EL (cell line): ENCODE data around the gene PDGFA.

Experiments used
- DNase-seq: peaks from one replicate; pipeline ENCODE4 v3.0.0-alpha.2; 2016

Gene PDGFA

DNA sequence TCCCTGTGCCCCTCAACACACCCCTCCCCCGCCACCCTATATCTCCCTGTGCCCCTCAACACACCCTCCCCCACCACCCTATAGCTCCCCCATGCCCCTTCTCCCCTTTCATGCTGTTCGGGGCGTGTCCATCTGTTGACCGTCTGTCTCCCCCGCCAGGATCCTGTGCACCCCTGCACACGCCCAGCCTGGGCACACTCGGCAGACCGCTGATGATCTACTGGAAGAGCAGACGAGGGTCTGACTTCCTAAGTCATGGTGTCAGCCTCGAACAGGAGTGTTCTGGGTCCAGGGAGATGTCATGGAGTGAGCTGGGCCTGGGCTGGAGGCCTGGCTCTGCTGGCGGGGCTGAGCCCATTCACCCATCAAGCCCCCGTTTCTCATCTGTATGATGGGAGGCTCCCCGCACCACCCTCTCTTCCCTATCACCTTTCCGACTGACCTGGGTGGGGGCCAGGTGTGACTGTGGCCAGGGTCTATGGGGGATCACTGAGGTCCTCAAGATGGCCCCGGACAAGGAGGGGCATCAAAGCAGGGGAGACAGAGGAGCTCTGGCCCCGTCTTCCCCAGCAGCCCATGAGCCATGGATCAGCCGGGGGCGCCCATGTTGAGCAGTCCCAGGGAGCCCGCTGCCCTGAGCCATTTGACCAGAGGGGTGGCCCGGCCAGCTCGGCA is 48.3 kb downstream of the PDGFA start:
- no peak for DNase-seq

DNA sequence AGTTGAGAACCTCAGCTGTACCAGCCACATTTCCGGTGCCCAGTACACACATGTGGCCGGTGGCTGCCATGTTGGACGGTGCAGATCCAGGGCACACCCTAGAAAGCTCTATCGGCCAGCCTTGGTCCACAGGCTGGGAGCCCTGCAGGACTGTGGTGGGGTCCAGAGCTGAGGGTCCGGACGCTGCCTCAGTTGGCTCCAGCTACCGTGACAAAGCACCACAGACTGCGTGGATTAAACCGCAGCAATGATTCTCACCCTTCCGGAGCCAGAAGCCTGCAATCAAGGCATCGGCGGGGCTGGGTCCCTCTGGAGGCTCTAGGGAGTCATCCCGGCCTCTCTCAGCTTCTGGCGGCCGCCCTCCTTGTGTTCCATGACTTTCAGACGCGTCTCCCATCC is 50.1 kb downstream of the PDGFA start:
- DNase-seq: no peak

DNA sequence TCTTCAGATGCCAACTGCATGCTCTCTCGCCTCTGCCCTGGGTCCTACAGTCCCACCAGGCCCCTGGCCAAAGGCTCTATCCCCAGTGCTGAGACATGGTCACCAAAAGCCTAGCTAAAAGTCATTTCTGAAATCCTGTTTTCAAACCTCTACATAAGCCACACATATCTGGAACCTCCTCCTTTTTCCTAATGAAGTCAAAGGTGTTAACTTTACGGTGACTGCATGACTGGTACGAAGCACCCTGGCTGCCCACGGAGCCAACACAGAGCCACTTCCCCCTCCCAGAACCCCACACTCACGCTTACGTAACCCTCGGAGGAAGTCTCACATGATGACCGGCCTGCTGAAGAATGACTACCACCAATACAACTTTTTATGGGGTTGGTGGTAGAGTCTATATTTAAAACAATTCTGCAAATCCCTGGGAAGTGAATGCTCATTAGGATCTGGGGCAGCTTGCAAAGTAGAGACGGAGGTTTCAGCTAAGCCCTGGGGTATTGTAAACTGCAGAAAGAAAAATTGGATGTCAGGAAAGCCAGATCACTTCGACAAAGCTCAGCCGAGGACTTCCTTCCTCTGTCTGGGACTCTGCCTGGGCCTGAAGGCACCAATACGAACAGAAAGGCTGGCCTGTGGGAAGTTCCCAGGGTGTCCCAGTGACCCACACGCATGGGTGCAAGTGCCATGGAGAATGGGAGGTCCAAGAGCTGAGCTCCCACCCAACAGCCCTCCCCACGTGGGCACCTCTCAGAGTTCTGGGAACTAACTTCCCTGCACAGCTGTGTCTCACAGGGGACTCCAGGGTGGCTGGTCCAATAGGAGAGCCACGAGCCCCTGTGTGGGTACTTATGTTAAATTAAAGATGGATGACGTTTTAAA is 50.7 kb downstream of the PDGFA start:
- DNase-seq: peak; percentile 78

DNA sequence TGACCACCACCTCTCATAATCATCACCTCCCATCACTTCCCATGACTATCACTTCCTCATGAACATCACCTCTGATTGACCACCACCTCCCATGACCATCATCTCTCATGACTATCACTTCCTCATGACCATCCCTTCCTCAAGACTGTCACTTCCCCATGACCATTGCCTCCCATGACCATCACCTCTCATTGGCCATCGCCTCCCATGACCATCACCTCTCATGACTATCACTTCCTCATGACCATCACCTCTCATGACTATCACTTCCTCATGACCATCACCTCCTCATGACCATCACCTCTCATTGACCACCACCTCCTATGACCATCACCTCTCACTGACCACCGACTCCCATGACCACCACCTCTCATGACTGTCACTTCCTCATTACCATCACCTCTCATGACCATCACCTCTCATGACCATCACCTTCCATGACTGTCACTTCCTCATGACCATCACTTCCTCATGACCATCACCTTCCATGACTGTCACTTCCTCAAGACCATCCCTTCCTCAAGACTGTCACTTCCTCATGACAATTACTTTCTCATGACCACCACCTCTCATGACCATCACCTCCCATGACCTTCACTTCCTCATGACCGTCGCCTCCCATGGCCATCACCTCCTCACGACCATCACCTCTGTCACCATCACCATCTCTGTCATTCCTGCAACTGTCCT is 51.6 kb downstream of the PDGFA start:
- DNase-seq: no peak

DNA sequence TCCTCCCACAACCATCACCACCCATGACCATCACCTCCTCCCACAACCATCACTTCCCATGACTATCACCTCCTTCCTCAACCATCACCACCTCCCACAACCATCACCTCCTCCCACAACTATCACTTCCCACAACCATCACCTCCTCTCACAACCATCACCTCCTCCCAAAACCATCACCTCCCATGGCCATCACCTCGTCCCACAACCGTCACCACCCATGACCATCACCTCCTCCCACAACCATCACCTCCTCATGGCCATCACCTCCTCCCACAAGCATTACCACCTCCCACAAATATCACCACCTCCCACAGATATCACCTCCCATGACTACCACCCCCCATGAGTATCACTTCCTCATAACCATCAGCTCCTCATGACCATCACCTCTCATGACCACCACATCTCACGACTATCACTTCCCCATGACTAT is 52.2 kb downstream of the PDGFA start:
- DNase-seq: no peak

DNA sequence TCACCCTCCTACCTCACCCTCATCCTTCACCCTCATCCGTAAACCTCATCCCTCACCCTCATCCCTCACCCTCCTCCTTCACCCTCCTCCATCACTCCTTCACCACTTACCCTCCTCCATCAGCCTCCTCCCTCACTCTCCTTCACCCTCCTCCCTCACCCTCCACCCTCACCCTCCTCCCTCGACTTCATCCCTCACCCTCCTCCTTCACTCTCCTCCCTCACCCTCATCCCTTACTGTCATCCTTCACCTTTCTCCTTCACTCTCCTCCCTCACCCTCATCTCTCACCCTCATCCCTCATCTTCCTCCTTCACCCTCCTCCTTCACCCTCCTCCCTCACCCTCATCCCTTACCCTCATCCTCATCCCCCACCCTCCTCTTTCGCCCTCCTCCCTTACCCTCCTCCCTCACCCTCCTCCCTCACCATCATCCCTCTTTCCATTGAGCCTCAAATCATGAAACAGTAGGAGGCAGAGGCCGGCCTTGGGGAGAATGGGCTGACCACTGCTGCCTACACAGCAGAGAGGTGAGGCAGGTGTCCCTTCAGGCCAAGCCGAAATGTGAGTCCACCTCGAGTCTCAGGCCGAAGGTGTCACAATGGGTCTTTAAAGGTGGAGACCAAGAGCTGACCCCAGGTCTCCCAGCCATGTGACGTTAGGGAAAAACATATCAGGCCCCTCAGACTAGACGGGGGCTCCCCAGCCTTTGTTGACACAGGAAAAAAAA is 53.0 kb downstream of the PDGFA start:
- no peak for DNase-seq

DNA sequence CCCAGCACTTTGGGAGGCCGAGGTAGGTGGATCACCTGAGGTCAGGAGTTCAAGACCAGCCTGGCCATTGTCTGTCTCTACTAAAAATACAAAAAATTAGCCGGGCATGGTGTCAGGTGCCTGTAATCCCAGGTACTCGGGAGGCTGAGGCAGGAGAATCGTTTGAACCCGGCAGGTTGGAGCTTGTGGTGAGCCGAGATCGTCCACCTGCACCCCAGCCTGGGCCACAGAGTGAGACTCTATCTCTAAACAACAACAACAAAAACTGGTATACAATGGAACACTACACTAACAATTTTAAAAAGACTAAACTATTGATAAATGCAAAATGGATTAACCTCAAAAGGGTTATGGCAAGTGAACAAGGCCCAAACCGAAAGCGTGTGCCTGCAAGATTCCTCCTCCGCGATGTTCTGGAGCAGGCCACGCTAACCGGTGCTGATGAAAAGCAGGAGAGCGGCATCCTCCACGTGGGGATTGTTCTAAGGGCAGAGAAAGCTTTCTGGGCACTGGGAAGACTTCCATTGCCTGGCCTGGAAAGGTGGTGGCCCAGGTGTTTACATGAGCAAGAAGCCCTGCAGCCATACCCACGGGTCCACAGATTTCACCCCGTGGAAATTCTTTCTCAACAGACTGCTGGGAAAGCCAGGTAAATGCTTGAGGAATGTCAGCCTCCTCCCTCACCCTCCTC is 53.8 kb downstream of the PDGFA start:
- no peak for DNase-seq

DNA sequence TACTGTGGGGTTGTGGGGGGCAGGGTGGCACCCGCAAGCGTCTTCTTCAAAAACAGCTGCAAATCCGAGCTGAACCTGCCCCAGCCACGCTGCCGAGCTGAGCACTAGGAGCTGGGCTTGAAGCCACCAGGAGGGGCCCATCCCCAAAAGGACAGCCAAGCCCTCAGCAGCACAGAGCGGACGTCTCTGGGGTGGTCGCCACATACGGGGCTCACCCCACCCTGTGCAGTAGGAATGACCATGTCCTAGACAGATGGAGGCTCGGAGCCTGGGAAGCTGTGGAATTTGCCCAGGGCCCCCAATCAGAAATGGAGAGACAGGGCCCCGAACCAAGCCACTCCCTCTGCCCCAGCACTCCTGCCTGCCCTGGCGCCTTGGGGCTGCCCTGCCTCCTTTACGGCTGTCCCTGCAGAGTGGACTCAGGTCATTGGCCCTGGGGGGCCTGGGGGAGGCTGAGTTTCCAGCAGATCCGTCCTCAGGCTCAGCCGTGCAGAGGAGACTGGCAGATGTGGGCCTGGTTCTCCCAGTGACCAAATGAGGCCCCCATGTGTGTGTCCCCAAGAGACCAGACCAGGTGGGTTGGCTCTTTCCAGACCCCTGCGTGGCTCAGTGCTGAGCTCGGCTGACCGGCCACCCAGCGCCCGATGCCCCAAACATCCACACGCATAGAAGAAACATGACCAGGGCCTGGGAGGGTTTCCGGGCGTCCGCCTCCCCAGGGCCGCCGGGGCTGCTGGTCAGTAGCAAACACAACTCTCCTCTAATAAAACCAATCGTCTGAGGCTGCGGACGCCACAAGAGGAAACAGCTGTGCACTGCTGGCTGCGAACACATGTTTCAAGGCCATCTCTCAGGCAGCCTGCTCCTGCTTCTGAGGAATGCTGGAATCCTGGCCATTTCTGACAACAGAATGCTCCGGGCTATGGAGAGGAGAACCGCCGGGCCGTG is 54.9 kb downstream of the PDGFA start:
- DNase-seq: peak; percentile 52

DNA sequence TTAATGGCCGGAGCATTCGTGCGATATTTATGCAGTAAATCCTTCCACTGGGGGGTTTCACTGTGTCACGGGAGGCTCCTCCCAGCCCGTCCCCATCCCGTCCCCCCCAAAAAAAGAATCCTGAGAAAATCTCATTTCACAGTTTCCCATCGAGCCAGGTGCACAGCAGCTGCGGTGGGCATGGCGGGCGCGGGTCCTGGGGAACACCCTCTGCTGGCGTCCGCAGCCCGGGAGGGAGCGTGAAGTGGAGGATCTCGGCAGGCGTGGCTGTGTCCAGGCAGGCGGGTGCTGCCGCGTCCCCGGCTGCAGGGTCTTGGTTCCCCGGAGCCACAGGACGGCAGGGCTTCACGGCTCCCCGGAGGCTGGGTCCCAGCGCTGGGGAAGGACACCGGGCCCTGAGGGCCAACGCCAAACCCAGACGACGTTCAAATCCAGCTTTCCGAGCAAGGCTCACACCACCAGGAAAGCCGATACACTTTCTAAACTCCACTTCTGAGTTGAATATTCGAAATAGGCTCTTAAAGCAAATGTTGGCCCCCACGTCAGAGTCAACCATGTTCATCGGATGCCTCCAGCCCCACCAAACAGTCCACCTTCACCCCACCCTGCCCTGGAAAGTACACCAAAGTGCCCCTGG is 55.7 kb downstream of the PDGFA start:
- no peak for DNase-seq

DNA sequence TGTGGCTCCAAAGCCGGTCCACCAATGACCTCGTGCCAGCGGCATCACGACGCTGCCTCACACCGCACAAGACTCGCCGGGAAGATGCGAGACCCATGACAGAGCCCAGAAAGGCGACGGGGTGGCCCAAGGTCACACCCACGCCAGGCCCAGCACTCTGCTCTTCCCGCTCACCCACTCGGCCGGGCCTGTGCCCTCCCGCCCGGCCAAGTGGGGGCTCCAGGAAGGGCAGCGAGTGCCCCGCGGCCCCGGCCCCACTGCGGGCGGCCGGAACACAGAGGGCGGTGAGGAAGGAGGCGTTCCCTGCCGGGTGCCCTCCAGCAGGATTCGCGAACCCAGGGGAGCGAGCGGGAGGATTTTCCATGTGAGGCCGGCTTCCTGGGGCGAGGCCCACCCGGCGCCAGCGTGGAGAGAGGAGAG is 56.3 kb downstream of the PDGFA start:
- no peak for DNase-seq

DNA sequence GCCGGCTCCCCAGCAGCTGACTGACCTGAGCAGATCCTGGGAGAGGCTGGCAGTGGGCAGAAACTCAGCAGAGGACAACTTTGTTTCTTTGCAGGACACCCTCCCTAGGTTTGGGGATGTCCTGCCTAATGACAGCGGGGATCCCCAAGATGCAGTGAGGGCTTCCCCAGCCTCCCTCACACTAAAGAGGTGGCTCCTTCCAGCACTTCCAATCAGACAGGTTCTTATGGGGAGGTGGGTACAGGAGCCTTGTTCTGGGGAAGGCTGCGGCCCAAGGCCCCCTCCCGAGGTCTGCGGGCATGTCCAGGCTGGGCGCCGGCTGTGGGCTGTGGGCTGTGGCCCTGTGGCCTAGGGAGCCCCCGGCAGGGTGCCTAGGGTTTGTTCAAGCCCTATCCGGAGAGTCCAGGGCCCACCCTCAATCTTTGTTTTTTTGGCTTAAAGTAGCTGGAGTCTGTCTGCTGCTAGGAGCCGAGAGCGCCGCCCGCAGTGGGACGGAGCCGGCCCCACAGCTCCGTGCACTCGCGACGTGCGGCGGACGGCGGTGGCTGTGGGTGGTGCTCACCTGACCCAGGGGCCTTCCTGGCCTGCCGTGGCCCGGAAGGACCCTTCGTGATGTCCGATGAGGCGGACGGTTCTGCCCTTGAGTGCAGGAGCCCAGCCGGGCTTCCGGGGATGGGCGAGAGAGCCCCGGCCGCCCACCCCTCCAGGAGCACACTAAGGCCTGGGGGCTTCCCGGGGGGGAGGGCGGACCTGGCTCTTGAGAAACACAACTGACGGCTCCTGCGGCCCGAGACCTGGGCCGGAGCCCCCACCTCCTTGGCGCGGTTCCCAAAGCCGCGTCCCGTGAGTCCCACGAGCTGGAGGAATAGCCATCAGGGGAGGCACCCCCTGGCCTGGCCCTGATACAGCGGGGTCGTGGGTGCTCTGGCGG is 57.2 kb downstream of the PDGFA start:
- DNase-seq: no peak

DNA sequence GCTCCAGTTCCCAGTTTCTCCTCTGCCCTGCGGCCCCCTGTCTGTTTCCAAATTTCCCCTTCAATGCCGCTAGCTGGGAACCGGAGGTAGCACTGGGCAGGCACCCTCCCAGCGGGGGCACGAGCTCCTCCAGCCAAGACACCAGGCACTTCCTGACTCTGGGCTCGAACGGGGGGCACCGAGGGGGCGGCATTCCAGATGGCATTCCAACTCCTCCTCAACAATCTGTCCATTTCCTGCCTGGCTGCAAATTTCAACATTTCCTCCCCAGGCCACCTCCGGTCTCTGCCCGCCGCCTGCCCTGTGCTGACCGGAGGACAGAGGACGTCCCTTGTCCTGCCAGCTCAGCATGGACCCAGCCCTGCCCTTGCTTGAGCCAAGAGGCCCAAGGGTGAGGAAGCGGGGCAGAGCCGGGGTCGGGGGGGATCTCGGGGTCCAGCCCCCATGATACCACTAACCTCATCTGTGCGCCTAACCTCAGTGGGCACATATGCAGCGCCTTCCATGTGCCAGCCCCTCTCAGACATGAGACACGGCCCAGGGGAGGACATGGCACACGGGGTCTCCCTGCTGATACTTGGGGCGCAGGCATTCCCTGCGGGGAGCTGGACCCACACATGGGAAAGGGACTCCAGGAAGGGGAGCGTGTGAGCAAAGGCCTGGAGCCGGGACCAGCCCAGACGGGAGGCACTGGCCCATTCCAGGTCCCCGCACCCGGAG is 58.0 kb downstream of the PDGFA start:
- DNase-seq: peak; percentile 68

DNA sequence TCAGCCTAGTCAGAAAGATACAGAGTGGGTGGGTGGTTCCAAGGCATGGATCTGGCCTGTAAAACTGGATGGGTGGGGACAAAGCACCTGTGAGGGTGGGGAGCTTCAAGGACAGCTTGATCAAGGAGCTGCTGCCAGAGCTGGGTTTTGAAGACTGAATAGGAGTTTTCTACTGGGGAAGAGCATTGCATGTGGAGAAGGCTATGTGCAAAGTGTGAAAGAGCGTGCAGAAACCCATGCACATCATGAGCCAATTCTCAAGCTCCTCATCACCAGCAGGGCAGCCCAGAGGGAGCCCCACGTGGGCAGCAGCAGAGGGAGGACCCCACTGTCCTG is 58.6 kb downstream of the PDGFA start:
- DNase-seq: no peak

DNA sequence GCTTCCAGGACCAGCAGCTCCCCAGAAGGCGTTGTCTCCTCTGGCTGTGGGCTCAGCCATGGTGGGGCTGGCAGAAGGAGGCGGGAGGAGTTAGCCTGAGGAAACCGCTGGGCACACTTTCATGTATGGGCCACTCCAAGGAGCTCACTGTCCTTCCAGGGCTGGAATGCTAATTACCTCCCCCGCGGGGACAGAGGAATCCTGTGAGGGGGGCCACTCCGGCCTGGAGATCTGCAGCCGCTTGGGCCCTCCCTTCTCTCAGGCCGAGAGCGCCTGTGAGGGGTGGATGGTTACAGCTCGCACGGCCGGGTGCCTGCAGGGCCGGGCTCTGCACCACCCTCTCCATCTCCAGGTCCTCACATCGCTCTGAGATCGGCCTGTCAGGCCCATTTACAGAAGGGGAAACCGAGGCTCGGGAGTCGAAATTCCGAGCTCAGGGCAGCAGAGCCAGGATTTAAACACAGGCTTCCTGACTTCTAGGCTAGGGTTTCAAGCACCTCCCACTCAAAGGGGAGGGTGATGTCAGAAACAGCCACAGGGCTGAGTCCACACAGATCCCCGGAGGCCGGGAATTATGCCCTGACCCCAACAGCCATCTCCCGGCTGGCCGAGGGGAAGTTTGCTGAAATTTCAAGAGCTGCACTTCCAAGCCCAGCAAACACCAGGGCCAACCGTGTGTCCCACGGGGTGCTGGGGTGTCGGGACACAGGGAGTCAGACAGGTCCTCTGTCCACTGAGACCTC is 59.1 kb downstream of the PDGFA start:
- peak; percentile 64 for DNase-seq

DNA sequence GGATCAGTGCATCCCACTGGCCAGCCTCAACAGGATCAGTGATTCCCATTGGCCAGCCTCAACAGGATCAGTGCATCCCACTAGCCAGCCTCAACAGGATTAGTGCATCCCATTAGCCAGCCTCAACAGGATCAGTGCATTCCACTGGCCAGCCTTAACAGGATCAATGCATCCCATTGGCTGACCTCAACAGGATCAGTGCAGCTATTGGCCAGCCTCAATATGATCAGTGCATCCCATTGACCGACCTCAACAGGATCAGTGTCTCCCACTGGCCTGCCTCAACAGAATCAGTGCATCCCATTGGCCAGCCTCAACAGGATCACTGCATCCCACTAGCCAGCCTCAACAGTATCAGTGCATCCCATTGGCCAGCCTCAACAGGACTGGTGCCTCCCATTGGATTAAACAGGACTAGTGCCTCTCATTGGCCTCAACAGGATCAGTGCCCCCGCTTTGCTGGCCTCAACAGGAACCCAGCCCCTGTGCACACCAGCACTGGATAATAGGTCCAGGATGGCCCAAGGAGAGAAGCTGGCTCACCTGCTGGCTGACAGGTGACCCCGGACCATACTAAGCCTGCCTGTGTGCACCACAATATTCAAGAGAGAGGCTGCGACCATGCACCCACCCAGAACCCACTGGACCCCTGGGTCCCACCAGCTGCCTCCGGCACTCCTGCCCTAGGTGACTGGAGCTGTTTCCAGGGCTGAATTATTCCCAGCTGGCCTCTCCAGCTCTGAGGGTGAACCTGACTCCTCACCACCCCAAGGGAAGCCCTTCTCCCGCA is 59.9 kb downstream of the PDGFA start:
- DNase-seq: no peak

DNA sequence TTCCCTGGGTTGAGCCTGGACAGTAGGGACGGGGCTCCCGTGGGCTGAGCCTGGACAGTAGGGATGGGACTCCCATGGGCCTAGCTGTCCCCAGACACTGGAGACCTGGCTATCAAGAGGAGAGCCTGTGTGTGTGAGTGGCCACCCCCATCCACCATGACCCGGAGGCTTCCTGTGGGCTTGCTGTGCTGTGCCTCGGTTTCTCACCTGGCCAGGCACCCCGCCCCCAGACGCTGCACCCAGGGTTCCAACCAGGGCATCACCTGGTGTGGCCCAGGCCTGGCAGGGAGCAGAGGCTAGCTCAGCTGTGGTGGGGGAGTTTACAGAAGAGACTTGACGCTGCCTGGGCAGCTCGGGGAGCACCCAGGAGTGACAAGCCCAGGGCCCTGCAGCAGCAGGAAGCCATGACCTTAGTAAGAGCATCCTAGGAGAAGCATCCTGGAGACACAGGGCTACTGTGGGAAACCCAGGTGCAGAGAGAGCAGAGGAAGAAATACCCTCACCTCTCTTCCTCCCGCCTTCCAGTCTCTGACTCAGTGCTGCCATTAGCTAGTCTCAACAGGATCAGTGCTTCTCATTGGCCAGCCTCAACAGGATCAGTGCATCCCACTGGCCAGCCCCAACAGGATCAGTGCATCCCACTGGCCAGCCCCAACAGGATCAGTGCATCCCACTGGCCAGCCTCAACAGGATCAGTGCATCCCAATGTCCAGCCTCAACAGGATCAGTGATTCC is 61.0 kb downstream of the PDGFA start:
- DNase-seq: no peak
